Heart left ventricle (tissue), 13 donors: ENCODE measurements around the gene UGT1A5.

Source experiments
- CTCF ChIP-seq, 12 donors: fragments of 200-600 bp; sonication (generic) in 4 of 12; IDR thresholded peaks; one replicate each; pipeline versions ENCODE4 v1.5.0 to v1.8.0; 2018 to 2022; ENCODE audit warnings: antibody characterized with exemption in 12 of 12, mild to moderate bottlenecking in 5 of 12
- POLR2A ChIP-seq, 2 donors: fragments of 450-650 bp; IDR thresholded peaks; one replicate each; pipeline ENCODE4 v1.6.1; 2017; ENCODE audit warnings: antibody characterized with exemption in 2 of 2, mild to moderate bottlenecking in 2 of 2, moderate library complexity in 2 of 2
- donor health status: ischemic (EF 13 %, LVEDD 7.1; RV severe dilation, severe dysfunction).
- donor health status: DM: no; HTN: yes; CAD: no.
- donor health status: DM: no; HTN: no; CAD: no.
- donor health status: ischemic (EF 25% LVEDD 6.9; RV normal size, moderate dysfunction).
- donor health status: ischemic (EF 25% LVEDD 5.7; RV mildly dilated, moderate dysfunction).
- donor health status: ischemic (EF 35%, LVEDD 5.7; RV mildly dilated, moderate dysfunction).
- donor health status: nonischemic (EF 11% LVEDD 7.7; RV severe dilation, severe dysfunction).
- donor health status: DM: yes; HTN: yes; CAD: no.
- donor health status: PGD.
- donor health status: ischemic (EF 29% LVEDD 5.4; RV normal size, mild dysfunction).
- donor health status: nonischemic (EF 23%, LVEDD 6.1; RV moderate dilation, normal function).

- TF ChIP-seq POLR2A (IDR thresholded peaks at IDR 0.05) (no peak), CTCF (IDR thresholded peaks at IDR 0.05) (no peak)
Observed at GRCh38 chr2:233791151-233791882, 78.6 kb downstream of the UGT1A5 start.
